K562 (cell line): Measurements from ENCODE around the gene EPHB4. TPM values are rescaled to one million over a fixed set of nuclear protein-coding genes. Genes with fewer than 3 reads are reported as not detected.

Source experiments
- BMI1 ChIP-seq: fragments of 150-350 bp; IDR thresholded peaks from 2 replicates; pipeline ENCODE4 v1.6.1; 2014; ENCODE audit warnings: low read length
- ELF4 ChIP-seq: fragments of 450-650 bp; formaldehyde crosslinking; IDR thresholded peaks from 2 replicates; pipeline ENCODE4 v1.4.0; 2022; ENCODE audit warnings: missing genetic modification characterization
- ETV6 ChIP-seq, 3 experiments: fragments of 150-350 bp in 1 of 3; sonication (generic) in 1 of 3; formaldehyde crosslinking in 1 of 3; IDR thresholded peaks; 2 replicates each; pipeline versions ENCODE4 v1.6.1 to v1.8.0; 2014 to 2022; ENCODE audit warnings: borderline replicate concordance in 2 of 3, low read depth in 2 of 3, antibody characterized with exemption in 1 of 3, low read length in 1 of 3, mild to moderate bottlenecking in 1 of 3, missing genetic modification reagents in 1 of 3
- KDM5B ChIP-seq: fragments of 200-600 bp; sonication (generic); IDR thresholded peaks from 2 replicates; pipeline ENCODE4 v1.6.1; 2012; ENCODE audit warnings: low read depth, mild to moderate bottlenecking, moderate library complexity, low read length, control low read depth, inconsistent platforms; ENCODE audit not compliant: insufficient replicate concordance
- NCOA1 ChIP-seq: fragments of 450-650 bp; IDR thresholded peaks from 2 replicates; pipeline ENCODE4 v1.6.1; 2016; ENCODE audit warnings: low read depth
- NFIC ChIP-seq: fragments of 450-650 bp; IDR thresholded peaks from 2 replicates; pipeline ENCODE4 v1.6.1; 2017; ENCODE audit warnings: mild to moderate bottlenecking, inconsistent platforms
- PYGO2 ChIP-seq: fragments of 450-650 bp; IDR thresholded peaks from 2 replicates; pipeline ENCODE4 v1.6.1; 2016; ENCODE audit warnings: mild to moderate bottlenecking, missing genetic modification characterization, moderate library complexity, missing compliant biosample characterization
- SETDB1 ChIP-seq: IDR thresholded peaks from one replicate; pipeline ENCODE4 v1.6.1; 2012; ENCODE audit warnings: low read length, control low read depth, inconsistent platforms
- SMARCE1 ChIP-seq: fragments of 450-650 bp; IDR thresholded peaks from 2 replicates; pipeline ENCODE4 v1.7.1; 2016; ENCODE audit warnings: mild to moderate bottlenecking
- TSC22D4 ChIP-seq: fragments of 450-650 bp; IDR thresholded peaks from 2 replicates; pipeline ENCODE4 v1.6.1; 2016; ENCODE audit warnings: missing genetic modification characterization, missing biosample characterization, control low read depth
- ZFP30 ChIP-seq: fragments of 250-450 bp; sonication (Bioruptor Pico); IDR thresholded peaks from 2 replicates; pipeline ENCODE4 v1.8.0; 2022; ENCODE audit warnings: moderate library complexity, mild to moderate bottlenecking, inconsistent platforms, borderline replicate concordance
- ZNF41 ChIP-seq: fragments of 250-450 bp; sonication (Bioruptor Pico); conservative IDR thresholded peaks from 2 replicates; pipeline ENCODE4 v1.4.0; 2020; ENCODE audit warnings: mild to moderate bottlenecking
- ZNF436 ChIP-seq: fragments of 250-450, 450-650 bp; sonication (Bioruptor Pico); formaldehyde crosslinking; IDR thresholded peaks from 2 replicates; pipeline ENCODE4 v1.7.0; 2020; ENCODE audit warnings: mild to moderate bottlenecking
- ZNF696 ChIP-seq: fragments of 250-450 bp; sonication (Bioruptor Pico); conservative IDR thresholded peaks from 2 replicates; pipeline ENCODE4 v1.4.0; 2020; ENCODE audit warnings: mild to moderate bottlenecking, moderate library complexity
- ZNF778 ChIP-seq: fragments of 450-650 bp; formaldehyde crosslinking; IDR thresholded peaks from 2 replicates; pipeline ENCODE4 v1.4.0; 2020; ENCODE audit warnings: mild to moderate bottlenecking, moderate library complexity
- polyA plus RNA-seq, 8 experiments: library from polyadenylated mRNA; depleted of rRNA in 4 of 8; stranded (reverse) in 5 of 8; unstranded in 3 of 8; fragments of >200 nt; fragmentation: Nextera tagmentation in 2 of 8; fragmentation: Illumina TruSeq in 1 of 8; extraction: Ambion mirVana in 2 of 8; extraction: Trizol in 1 of 8; gene quantifications; 2 replicates each; pipeline versions ENCODE4 v1.2.1 to v1.2.3, GENCODE V29; 2011 to 2014; ENCODE audit warnings: inconsistent platforms in 1 of 8, missing spikeins in 1 of 8
- total RNA-seq, 7 experiments: library from RNA; depleted of rRNA in 6 of 7; stranded (reverse); fragments of >200 nt in 6 of 7; fragmentation: Illumina TruSeq in 2 of 7; extraction: Trizol in 2 of 7; gene quantifications; 2 replicates each; pipeline versions ENCODE4 v1.2.1 to v1.2.3, GENCODE V29; 2011 to 2021; ENCODE audit warnings: low replicate concordance in 1 of 7
- TF ChIP-seq, protein P1 (sequence below): sonication (generic); formaldehyde crosslinking; IDR thresholded peaks from 2 replicates; pipeline ENCODE4 v1.8.0; 2023; ENCODE audit warnings: missing genetic modification reagents, mild to moderate bottlenecking, borderline replicate concordance
- TF ChIP-seq, protein P2 (sequence below): sonication (generic); formaldehyde crosslinking; IDR thresholded peaks from 2 replicates; pipeline ENCODE4 v1.8.0; 2023; ENCODE audit warnings: mild to moderate bottlenecking, missing genetic modification reagents
- TF ChIP-seq, protein P3 (sequence below): sonication (generic); formaldehyde crosslinking; IDR thresholded peaks from 2 replicates; pipeline ENCODE4 v1.9.0; 2022; ENCODE audit warnings: mild to moderate bottlenecking, missing genetic modification reagents
- TF ChIP-seq, protein P4 (sequence below): fragments of 450-650 bp; IDR thresholded peaks from 2 replicates; pipeline ENCODE4 v1.6.1; 2017; ENCODE audit warnings: antibody characterized with exemption

EPHB4 gene
- total and polyA plus RNA-seq, 9 of the 15 experiments (the other 6 are each of a cell fraction or from before 2014, with no cell fraction given): 1.2 to 82.1 (median 37.9) TPM

GRCh38 chr7:100874577-100875355, 47.4 kb upstream of the EPHB4 start, which contains the start of gene SRRT (continued):
- TF ChIP-seq, protein P1, sequence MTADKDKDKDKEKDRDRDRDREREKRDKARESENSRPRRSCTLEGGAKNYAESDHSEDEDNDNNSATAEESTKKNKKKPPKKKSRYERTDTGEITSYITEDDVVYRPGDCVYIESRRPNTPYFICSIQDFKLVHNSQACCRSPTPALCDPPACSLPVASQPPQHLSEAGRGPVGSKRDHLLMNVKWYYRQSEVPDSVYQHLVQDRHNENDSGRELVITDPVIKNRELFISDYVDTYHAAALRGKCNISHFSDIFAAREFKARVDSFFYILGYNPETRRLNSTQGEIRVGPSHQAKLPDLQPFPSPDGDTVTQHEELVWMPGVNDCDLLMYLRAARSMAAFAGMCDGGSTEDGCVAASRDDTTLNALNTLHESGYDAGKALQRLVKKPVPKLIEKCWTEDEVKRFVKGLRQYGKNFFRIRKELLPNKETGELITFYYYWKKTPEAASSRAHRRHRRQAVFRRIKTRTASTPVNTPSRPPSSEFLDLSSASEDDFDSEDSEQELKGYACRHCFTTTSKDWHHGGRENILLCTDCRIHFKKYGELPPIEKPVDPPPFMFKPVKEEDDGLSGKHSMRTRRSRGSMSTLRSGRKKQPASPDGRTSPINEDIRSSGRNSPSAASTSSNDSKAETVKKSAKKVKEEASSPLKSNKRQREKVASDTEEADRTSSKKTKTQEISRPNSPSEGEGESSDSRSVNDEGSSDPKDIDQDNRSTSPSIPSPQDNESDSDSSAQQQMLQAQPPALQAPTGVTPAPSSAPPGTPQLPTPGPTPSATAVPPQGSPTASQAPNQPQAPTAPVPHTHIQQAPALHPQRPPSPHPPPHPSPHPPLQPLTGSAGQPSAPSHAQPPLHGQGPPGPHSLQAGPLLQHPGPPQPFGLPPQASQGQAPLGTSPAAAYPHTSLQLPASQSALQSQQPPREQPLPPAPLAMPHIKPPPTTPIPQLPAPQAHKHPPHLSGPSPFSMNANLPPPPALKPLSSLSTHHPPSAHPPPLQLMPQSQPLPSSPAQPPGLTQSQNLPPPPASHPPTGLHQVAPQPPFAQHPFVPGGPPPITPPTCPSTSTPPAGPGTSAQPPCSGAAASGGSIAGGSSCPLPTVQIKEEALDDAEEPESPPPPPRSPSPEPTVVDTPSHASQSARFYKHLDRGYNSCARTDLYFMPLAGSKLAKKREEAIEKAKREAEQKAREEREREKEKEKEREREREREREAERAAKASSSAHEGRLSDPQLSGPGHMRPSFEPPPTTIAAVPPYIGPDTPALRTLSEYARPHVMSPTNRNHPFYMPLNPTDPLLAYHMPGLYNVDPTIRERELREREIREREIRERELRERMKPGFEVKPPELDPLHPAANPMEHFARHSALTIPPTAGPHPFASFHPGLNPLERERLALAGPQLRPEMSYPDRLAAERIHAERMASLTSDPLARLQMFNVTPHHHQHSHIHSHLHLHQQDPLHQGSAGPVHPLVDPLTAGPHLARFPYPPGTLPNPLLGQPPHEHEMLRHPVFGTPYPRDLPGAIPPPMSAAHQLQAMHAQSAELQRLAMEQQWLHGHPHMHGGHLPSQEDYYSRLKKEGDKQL (CRISPR knock-in tag): no peak; the same call in 1 of the 2 replicates
- peak; percentile 81; the same call in 1 of the 2 replicates for TF ChIP-seq ELF4 (CRISPR knock-in tag)
- no peak for TF ChIP-seq ZNF696
- TF ChIP-seq, protein P2, sequence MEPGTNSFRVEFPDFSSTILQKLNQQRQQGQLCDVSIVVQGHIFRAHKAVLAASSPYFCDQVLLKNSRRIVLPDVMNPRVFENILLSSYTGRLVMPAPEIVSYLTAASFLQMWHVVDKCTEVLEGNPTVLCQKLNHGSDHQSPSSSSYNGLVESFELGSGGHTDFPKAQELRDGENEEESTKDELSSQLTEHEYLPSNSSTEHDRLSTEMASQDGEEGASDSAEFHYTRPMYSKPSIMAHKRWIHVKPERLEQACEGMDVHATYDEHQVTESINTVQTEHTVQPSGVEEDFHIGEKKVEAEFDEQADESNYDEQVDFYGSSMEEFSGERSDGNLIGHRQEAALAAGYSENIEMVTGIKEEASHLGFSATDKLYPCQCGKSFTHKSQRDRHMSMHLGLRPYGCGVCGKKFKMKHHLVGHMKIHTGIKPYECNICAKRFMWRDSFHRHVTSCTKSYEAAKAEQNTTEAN (CRISPR knock-in tag): no peak; the same call in 1 of the 2 replicates
- TF ChIP-seq, protein P3, sequence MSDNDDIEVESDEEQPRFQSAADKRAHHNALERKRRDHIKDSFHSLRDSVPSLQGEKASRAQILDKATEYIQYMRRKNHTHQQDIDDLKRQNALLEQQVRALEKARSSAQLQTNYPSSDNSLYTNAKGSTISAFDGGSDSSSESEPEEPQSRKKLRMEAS: peak; percentile 69; the same call in 1 of the 2 replicates
- TF ChIP-seq PYGO2: no peak
- TF ChIP-seq SMARCE1: peak; percentile 19; the same call in 1 of the 2 replicates
- TF ChIP-seq KDM5B: peak; percentile 91
- peak; percentile 56 for TF ChIP-seq NFIC
- TF ChIP-seq TSC22D4: no peak
- no peak for TF ChIP-seq ZNF436 (CRISPR knock-in tag)
- peak; percentile 85 for TF ChIP-seq ZNF41 (CRISPR knock-in tag)
- no peak for TF ChIP-seq SETDB1
- TF ChIP-seq BMI1: no peak
- no peak; a peak in 1 of 4 replicates for TF ChIP-seq ETV6 (IDR thresholded peaks at IDR 0.05; ENCODE audit: borderline replicate concordance in 1 of 2, low read depth in 2 of 2, low read length in 1 of 2)
- TF ChIP-seq ETV6 (CRISPR knock-in tag; IDR thresholded peaks at IDR 0.05; ENCODE audit: borderline replicate concordance): no peak
- peak; percentile 70 for TF ChIP-seq NCOA1
- TF ChIP-seq ZNF778 (CRISPR knock-in tag): no peak
- TF ChIP-seq, protein P4, sequence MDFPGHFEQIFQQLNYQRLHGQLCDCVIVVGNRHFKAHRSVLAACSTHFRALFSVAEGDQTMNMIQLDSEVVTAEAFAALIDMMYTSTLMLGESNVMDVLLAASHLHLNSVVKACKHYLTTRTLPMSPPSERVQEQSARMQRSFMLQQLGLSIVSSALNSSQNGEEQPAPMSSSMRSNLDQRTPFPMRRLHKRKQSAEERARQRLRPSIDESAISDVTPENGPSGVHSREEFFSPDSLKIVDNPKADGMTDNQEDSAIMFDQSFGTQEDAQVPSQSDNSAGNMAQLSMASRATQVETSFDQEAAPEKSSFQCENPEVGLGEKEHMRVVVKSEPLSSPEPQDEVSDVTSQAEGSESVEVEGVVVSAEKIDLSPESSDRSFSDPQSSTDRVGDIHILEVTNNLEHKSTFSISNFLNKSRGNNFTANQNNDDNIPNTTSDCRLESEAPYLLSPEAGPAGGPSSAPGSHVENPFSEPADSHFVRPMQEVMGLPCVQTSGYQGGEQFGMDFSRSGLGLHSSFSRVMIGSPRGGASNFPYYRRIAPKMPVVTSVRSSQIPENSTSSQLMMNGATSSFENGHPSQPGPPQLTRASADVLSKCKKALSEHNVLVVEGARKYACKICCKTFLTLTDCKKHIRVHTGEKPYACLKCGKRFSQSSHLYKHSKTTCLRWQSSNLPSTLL: no peak
- TF ChIP-seq ZFP30 (CRISPR knock-in tag): no peak
